ENCODE data around the gene PATJ.
"Not testable (repeated sequence)": the region's sequence is repeated elsewhere in the genome, so short reads cannot be mapped to it uniquely, and the experiment has no call there.

Gene PATJ

GRCh38 chr1:62100442-62100841 is 358.2 kb downstream of the PATJ start:
- DNase-seq, result no peak

GRCh38 chr1:62103846-62104245 is 361.6 kb downstream of the PATJ start:
- no peak for DNase-seq

GRCh38 chr1:62107923-62108322 is 365.6 kb downstream of the PATJ start:
- no peak for DNase-seq

DNA sequence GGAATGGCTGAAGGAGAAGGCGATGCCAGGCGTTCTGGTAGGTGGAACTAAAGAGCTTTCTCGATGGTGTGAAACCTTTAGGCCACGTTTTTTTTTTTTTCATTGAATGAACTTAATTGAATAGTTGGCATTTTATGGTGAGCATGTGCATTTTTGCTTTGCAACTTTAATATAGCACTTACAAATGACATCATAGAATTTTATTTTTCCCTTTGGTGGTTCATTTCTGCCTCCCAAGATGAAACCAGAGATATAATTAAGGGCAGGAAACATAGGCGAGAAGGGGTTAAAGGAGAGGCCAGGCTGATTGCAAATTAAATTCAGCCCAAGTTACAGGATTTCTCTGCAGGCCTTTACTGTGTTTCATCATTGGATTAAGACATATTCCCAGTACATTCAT is 366.8 kb downstream of the PATJ start:
- no peak for DNase-seq

- no peak for DNase-seq
Observed at GRCh38 chr1:62110198-62110817, 368.0 kb downstream of the PATJ start.

GRCh38 chr1:62111084-62111483 is 368.8 kb downstream of the PATJ start:
- no peak for DNase-seq

GRCh38 chr1:62113507-62113906 is 371.2 kb downstream of the PATJ start:
- DNase-seq, result no peak

GRCh38 chr1:62117018-62117750 is 374.9 kb downstream of the PATJ start:
- no peak for DNase-seq

DNA sequence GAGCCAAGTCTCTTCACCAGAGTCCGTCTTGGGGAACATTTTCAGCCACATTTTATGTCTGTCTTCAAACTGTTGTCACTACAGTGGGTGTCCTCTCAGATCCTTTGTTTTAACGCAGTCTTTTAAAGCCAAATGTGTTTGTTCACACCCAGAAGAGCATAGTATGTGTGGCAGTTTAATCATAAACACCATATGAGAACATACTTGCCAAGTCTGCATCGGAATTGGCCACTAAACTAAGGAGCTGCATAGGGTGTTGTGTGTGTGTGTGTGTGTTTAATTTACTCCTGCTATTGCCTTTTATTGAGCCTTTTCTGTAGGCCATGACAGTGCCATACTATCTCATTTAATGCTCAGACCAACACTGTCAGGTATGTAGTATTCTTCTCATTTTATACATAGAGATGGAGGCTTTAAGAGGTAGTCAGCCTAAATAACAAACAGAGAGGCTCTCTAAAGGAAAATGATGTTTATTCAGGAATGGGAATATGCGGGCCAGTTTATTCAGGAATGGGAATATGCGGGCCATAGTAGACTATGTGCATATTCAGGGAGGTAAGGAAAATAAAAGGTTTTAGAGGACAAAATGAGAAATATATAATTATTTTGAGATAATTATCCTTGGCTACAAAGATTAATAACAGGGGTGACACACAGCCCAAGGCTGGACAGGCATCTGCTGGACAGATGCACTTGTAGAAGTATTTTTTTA is 384.5 kb downstream of the PATJ start:
- DNase-seq, result no peak

GRCh38 chr1:62128745-62129144 is 386.5 kb downstream of the PATJ start:
- DNase-seq, result no peak

GRCh38 chr1:62131093-62131725 is 388.9 kb downstream of the PATJ start:
- DNase-seq, result peak; percentile 53 to 75 (median 68)

DNA sequence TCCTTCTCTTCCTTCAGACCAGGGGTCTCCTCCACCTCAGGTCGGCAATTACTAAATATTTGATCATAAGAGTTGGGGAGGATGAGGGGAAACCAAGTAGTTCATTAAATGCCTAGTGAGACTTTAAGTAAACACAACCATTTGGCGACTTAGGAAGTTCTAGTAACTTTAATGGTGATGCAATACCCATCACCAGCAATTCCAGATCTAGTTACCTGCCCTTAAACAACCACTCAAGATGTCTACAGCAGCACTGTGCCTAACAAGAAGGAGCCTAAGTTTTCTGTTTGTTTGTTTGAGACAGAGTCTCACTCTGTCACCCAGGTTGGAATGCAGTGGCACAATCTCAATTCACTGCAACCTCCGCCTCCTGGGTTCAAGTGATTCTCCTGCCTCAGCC is 395.7 kb downstream of the PATJ start:
- no peak for DNase-seq

- no peak for DNase-seq
Observed at GRCh38 chr1:62139410-62139809, 397.1 kb downstream of the PATJ start.

- DNase-seq, result no peak
Observed at GRCh38 chr1:62140666-62141065, 398.4 kb downstream of the PATJ start.

DNA sequence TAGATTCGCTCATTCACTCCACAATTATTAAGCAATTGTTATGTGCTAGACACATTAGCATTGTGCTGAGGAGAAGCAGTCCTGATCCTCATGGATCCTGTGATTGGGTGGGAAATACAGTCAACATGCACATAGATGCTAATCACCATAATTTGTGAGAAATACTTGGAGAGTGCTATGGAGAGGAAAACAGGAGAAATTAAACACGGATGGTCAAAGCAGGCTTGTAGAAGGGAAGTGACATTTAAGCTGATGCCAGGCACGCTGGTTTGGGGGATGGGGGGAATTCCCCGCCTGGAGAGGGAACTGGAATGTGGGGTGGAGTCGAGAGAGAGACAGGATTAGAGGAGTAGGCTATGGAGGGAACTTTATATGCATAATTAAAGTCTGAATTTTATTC is 400.2 kb downstream of the PATJ start:
- peak; percentile 4 to 31 (median 13) for DNase-seq

DNA sequence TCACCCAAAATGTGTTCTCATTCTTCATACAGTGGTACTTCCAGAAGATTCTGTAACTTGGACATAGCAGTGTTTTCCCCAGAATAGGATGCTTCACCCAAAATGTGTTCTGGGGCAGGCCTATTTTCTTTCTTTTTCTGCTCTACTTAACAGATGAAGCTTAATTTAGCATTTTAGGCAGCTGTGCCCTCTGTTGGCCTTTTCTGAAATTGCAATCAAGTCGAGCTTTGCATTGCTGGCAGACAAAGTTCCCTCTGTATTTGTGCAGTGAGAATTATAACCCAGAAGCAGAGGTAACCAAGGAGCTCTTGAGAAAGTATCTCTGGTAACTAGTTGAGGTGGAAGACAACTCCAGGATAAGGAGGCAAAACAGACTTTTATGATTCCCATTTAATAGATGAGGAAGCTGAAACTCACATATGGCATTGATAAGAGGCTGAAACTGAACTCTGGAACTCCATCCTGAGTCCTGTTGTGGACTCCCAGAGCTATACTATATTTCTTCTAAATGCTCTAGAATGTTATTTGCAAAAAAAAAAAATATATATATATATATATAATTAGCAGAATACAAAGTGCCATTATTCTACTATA is 402.1 kb downstream of the PATJ start:
- DNase-seq, result peak; percentile 59 to 70 (median 66)

DNA sequence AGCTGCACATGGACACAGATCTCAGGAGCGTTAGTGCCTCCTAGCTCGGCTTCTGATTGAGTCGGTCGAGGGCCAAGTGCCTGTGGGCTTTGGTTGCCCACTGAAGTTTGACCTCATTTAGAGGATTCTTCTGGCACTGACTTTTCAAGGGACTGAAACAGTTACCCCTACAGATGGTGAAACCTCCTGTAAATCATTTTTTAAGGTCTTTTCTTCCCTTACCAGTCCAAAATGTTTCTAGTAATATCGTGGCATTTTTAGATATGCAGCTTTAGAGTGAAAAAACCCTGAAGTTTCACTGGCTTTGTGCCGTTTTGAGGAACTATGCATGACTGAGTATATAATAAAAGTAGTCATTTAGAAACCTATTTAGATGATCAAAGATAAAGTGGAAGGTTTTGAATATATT is 417.7 kb downstream of the PATJ start:
- DNase-seq, result no peak

- no peak for DNase-seq
Observed at GRCh38 chr1:62161711-62162110, 419.4 kb downstream of the PATJ start.

DNA sequence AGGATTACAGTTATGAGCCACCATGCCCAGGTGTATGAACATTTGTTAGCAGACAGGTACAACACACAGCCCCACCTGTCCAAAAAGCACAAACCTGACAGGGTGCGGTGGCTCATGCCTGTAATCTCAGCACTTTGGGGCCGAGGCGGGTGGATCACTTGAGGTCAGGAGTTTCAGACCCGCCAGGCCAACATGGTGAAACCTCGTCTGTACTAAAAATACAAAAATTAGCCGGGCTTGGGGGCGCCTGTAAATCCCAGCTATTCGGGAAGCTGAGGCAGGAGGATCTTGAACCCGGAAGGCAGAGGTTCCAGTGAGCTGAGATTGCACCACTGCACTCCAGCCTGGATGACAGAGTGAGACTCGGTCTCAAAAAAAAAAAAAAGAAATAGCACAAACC is 428.1 kb downstream of the PATJ start:
- DNase-seq, result not testable (repeated sequence)

DNA sequence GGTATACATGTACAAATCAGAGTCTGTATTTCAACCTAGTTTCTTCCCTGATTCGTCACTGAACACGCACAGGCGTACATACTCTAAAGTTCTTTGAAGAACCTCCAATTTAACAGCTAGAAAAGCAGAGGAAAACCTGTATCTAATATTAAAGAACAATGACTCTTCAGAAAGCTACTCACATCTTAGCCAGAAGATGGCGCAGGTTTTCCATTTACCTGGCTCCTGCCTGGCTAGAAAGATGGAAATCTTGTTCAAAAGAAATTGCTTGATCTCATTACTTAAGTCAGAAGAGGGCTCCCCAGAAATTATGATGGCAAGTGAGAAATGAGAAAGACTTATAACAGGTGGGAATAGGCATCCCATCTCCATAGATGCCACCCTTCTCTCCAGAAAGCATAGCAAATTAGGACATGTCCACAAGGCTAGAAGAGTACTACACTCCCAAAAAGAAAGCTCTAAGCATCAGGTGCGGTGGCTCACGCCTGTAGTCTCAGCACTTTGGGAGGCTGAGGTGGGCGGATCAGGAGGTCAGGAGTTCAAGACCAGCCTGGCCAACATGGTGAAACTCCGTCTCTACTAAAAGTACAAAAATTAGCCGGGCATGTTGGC is 433.4 kb downstream of the PATJ start:
- DNase-seq, result peak; percentile 61 to 74 (median 68)

GRCh38 chr1:62176597-62177312 is 434.5 kb downstream of the PATJ start:
- DNase-seq, result no peak

GRCh38 chr1:62177621-62178020 is 435.3 kb downstream of the PATJ start:
- DNase-seq, result no peak
